ENCODE results near the gene SOX12. TPM values are rescaled to one million over a fixed set of nuclear protein-coding genes. Genes with fewer than 3 reads are reported as not detected.

Gene SOX12
- total and polyA plus RNA-seq, 12 donors = 4.5 to 16.5 (median 9.7) TPM

DNA sequence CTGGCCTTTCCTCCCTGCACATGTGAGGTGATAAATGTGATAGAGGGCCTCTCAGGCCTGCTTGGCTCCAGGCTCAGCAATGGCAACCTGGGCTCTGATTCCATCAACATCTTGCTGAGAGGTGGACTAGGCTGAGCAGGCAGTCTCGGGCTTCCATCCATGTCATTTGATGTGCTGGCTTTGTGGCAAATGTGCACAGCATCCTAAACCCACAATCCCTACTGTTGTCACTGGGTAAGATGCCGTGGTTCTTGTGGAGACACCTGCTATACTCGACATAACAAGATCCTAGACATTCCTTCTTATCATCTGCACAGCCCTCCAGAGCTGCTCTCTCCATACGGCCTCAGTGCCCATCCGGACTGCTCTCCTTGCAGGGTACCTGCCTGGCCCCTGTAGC is 30.8 kb upstream of the SOX12 start:
- no peak for ATAC-seq
- 87 to 88% methylated on average over 5 of the region's 5 CpGs for WGBS, 2 donors
- H3K9me3 ChIP-seq = no peaks in the 10 kb centered on the region

DNA sequence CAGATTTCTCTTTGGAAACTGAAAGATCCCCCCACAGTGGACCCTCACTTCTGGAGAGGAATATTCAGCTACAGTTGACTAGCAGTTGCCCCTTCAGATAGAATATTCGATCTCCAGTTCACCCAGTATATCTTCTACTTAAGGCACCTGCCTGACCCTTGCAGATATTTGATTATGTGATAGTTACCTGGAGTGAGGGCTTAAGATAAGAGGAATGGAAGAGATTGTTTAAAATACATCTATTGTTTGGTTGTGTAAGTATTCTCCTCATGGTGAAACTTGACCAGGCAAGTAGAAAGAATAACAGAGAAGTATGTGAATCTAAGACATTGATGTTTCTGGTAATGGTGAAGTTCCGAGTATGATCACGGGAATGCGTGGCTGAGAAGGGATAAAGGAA is 29.5 kb upstream of the SOX12 start:
- Histone ChIP-seq H3K36me3 (peaks cover 0 to 4% (median 0%) of the 10 kb centered on the region in 9 donors), H3K4me3 (no peak overlapping the region), H3K27me3 (no peaks in the 10 kb centered on the region), H3K4me1 (peaks cover 4 to 51% (median 39%) of the 10 kb centered on the region in 9 donors), H3K9me3 (no peaks in the 10 kb centered on the region), H3K27ac (no peak overlapping the region)
- 86 to 88% methylated on average over 4 of the region's 4 CpGs for WGBS, 2 donors
- intact Hi-C loops (cut with DNase I) = loop anchor here in 1 of 10 donors (2.0 kb wide), 1 partner anchor 29 kb away; the partner anchor contains the start of gene SOX12
- ATAC-seq (no peak), DNase-seq (no peak)
- TF ChIP-seq, protein P1, sequence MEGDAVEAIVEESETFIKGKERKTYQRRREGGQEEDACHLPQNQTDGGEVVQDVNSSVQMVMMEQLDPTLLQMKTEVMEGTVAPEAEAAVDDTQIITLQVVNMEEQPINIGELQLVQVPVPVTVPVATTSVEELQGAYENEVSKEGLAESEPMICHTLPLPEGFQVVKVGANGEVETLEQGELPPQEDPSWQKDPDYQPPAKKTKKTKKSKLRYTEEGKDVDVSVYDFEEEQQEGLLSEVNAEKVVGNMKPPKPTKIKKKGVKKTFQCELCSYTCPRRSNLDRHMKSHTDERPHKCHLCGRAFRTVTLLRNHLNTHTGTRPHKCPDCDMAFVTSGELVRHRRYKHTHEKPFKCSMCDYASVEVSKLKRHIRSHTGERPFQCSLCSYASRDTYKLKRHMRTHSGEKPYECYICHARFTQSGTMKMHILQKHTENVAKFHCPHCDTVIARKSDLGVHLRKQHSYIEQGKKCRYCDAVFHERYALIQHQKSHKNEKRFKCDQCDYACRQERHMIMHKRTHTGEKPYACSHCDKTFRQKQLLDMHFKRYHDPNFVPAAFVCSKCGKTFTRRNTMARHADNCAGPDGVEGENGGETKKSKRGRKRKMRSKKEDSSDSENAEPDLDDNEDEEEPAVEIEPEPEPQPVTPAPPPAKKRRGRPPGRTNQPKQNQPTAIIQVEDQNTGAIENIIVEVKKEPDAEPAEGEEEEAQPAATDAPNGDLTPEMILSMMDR (IDR thresholded peaks at IDR 0.05) = no peak

More for the DNA sequence above, 30.8 kb upstream of the SOX12 start:
- intact Hi-C loops (cut with DNase I) = no loop called here
- Histone ChIP-seq H3K36me3 (no peaks in the 10 kb centered on the region), H3K4me1 (peaks cover 0 to 46% (median 33%) of the 10 kb centered on the region in 9 donors), H3K27me3 (no peaks in the 10 kb centered on the region), H3K27ac (no peak overlapping the region), H3K4me3 (no peak overlapping the region)
- no peak for DNase-seq
- TF ChIP-seq, protein P1 (IDR thresholded peaks at IDR 0.05) = no peak

DNA sequence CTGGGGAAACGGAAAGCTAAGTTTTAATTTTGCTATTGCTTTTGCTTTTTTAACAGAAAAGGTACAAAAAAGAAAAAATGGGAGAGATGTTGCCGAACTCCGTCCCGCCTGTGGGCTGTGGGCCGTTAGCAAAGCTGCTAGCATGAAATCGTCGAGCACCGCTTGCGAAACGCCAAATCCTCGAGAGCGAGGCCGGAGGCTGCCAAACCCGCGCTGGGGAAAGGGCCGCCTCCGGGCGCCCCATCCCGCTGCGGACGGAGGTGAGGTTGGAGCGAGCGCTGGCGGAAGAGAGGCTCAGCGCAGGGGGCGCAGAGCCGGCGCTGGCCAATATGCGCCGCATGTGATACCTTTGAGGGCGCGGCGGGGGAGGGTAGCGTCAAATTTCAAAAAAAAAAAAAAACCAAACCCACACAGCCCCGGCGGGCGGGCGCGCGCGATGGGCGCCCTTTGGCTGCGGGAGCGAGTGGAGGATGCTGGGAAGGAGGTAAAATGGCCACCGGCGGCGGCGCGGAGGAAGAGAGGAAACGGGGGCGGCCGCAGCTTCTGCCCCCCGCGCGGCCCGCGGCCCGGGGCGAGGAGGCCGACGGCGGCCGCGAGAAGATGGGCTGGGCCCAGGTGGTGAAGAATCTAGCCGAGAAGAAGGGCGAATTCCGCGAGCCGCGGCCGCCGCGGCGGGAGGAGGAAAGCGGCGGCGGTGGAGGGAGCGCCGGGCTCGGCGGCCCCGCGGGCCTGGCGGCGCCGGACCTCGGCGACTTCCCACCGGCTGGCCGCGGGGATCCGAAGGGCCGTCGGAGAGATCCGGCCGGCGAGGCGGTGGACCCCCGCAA is 28.0 kb upstream of the SOX12 start, which contains the start of gene ZCCHC3:
Gene ZCCHC3 (plus strand): TSS at position 473 of the 827 bp plus-strand sequence. CDS start 17 bp downstream, at position 490.
- DNase-seq = peak; percentile 83 to 87
- Histone ChIP-seq H3K9me3 (no peaks in the 10 kb centered on the region), H3K27ac (peak within 1 kb of the TSS; percentile 97 to 100 (median 99)), H3K4me3 (peak within 1 kb of the TSS; percentile 70 to 96 (median 92)), H3K4me1 (peaks cover 4 to 52% (median 46%) of the 10 kb centered on the region in 9 donors), H3K36me3 (peaks cover 0 to 4% (median 0%) of the 10 kb centered on the region in 9 donors), H3K27me3 (no peaks in the 10 kb centered on the region)
- TF ChIP-seq, protein P1 (IDR thresholded peaks at IDR 0.05) = peak in 3 of 9 donors; percentile 34 to 46 (median 42)
- peak; percentile 86 to 94 (median 92) for ATAC-seq
- intact Hi-C loops (cut with DNase I) = loop anchor here in 1 of 10 donors (2.0 kb wide), 1 partner anchor 27 kb away; the partner anchor contains the start of gene SOX12
- WGBS, 2 donors = 0 to 1% methylated on average over 80 to 99 of the region's 99 CpGs

DNA sequence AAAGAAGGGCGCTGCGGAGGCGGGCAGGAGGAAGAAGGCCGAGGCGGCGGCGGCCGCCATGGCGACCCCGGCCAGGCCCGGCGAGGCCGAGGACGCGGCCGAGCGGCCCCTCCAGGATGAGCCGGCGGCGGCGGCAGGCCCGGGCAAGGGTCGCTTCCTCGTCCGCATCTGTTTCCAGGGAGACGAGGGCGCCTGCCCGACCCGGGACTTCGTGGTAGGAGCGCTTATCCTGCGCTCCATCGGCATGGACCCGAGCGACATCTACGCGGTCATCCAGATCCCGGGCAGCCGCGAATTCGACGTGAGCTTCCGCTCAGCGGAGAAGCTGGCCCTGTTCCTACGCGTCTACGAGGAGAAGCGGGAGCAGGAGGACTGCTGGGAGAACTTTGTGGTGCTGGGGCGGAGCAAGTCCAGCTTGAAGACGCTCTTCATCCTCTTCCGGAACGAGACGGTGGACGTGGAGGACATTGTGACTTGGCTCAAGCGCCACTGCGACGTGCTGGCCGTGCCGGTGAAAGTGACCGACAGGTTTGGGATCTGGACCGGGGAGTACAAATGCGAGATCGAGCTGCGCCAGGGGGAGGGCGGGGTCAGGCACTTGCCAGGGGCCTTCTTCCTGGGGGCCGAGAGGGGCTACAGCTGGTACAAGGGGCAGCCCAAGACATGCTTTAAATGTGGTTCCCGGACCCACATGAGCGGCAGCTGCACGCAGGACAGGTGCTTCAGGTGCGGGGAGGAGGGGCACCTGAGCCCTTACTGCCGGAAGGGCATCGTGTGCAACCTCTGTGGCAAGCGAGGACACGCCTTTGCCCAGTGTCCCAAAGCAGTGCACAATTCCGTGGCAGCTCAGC is 27.2 kb upstream of the SOX12 start:
- 0% methylated on average over 59 to 75 of the region's 75 CpGs for WGBS, 2 donors
- TF ChIP-seq, protein P1 (IDR thresholded peaks at IDR 0.05) = no peak
- Histone ChIP-seq H3K27me3 (no peaks in the 10 kb centered on the region), H3K27ac (peak overlapping the region; percentile 97 to 100 (median 99)), H3K4me3 (peak overlapping the region; percentile 70 to 96 (median 92)), H3K36me3 (peaks cover 0 to 4% (median 0%) of the 10 kb centered on the region in 9 donors), H3K9me3 (no peaks in the 10 kb centered on the region), H3K4me1 (peaks cover 4 to 58% (median 47%) of the 10 kb centered on the region in 9 donors)
- DNase-seq = peak; percentile 70 to 74
- intact Hi-C loops (cut with DNase I) = loop anchor here in 3 of 10 donors (1.0 to 2.0 kb wide), 2 partner anchors 27 kb away; partner anchors contain the start of gene SOX12 (in 3 of the 3)
- ATAC-seq = peak; percentile 47 to 69 (median 56)
